ENCODE data around the gene PAN2.

- TF ChIP-seq POLR2A (IDR thresholded peaks at IDR 0.05; ENCODE audit: low read depth, low read length) (no peak), TAF1 (IDR thresholded peaks at IDR 0.05; ENCODE audit: low read depth, low read length) (no peak), SPI1 (IDR thresholded peaks at IDR 0.05; ENCODE audit: low read depth, low read length) (no peak), POLR2AphosphoS5 (IDR thresholded peaks at IDR 0.05; ENCODE audit: low read depth, low read length) (no peak)
These were observed 45.0 kb downstream of the PAN2 start for GRCh38 chr12:56288705-56289387.

Data from GM12891 (cell line).